Retinal pigment epithelial cell (primary cell): ENCODE measurements around the gene TMEM40.

ENCODE experiments used
- DNase-seq: peaks from one replicate; pipeline ENCODE4 v3.0.0-alpha.2; 2010; ENCODE audit warnings: low read depth
- H3K4me3 ChIP-seq: 2 replicates; pipeline ENCODE4 v1.5.1; 2011; ENCODE audit warnings: mild to moderate bottlenecking, low read length, control low read depth, moderate library complexity
- CTCF ChIP-seq: conservative IDR thresholded peaks from 2 replicates; pipeline ENCODE4 v1.5.1; 2011; ENCODE audit warnings: low read depth, low read length, control low read depth, inconsistent platforms

The TMEM40 gene

GRCh38 chr3:12719541-12719940 is 39.5 kb downstream of the TMEM40 start:
- TF ChIP-seq CTCF, result no peak
- H3K4me3 ChIP-seq, result peak overlapping the region; percentile 29

GRCh38 chr3:12716605-12717151 is 42.4 kb downstream of the TMEM40 start:
- TF ChIP-seq CTCF, result no peak
- no peak for DNase-seq
- no peak overlapping the region for H3K4me3 ChIP-seq

More at GRCh38 chr3:12719541-12719940, 39.5 kb downstream of the TMEM40 start:
- no peak for DNase-seq

GRCh38 chr3:12714278-12714677 is 44.8 kb downstream of the TMEM40 start:
- no peak for TF ChIP-seq CTCF
- no peak for DNase-seq
- no peak overlapping the region for H3K4me3 ChIP-seq

- TF ChIP-seq CTCF, result no peak
- H3K4me3 ChIP-seq, result no peak overlapping the region
- no peak for DNase-seq
Measured at GRCh38 chr3:12710062-12710461, 49.0 kb downstream of the TMEM40 start.

GRCh38 chr3:12709334-12709733 is 49.7 kb downstream of the TMEM40 start:
- no peak overlapping the region for H3K4me3 ChIP-seq
- no peak for TF ChIP-seq CTCF
- DNase-seq, result no peak

GRCh38 chr3:12708584-12709192 is 50.4 kb downstream of the TMEM40 start:
- DNase-seq, result no peak
- H3K4me3 ChIP-seq, result no peak overlapping the region
- peak; percentile 33 for TF ChIP-seq CTCF

- DNase-seq, result no peak
- no peak overlapping the region for H3K4me3 ChIP-seq
- TF ChIP-seq CTCF, result no peak
Measured at GRCh38 chr3:12707449-12707848, 51.6 kb downstream of the TMEM40 start.
